Caco-2 (cell line): ENCODE measurements around the gene LRPPRC. TPM values are rescaled to one million over a fixed set of nuclear protein-coding genes. Genes with fewer than 3 reads are reported as not detected.

ENCODE experiments used
- BruUV-seq: library from RNA; stranded (reverse); fragments of 400-500 nt; replicated peaks from 2 replicates; lab custom pipeline; 2021; lab: Mats Ljungman, UMichigan
- CTCF ChIA-PET: fragments of 300-600 bp; sonication (Branson Sonifier 250); formaldehyde crosslinking; loops from one replicate; lab custom pipeline; 2022; ENCODE audit warnings: antibody characterized with exemption; lab: Charles Lee
- POLR2A ChIA-PET: fragments of 300-600 bp; sonication (Branson Sonifier 250); formaldehyde crosslinking; loops from one replicate; lab custom pipeline; 2022; ENCODE audit warnings: antibody characterized with exemption; lab: Charles Lee
- DNase-seq, 2 experiments: peaks; one replicate each; pipeline versions ENCODE4 v3.0.0 to v3.0.0-alpha.2; 2020 to 2022
- H3K27me3 ChIP-seq: replicated peaks from 2 replicates; pipeline ENCODE4 v1.6.0; 2011; ENCODE audit warnings: low read length; ENCODE audit not compliant: control insufficient read depth, insufficient read depth
- H3K36me3 ChIP-seq: 2 replicates; pipeline ENCODE4 v1.5.1; 2011; ENCODE audit warnings: low read length; ENCODE audit not compliant: control insufficient read depth, insufficient read depth
- H3K4me1 ChIP-seq: fragments of 250-450 bp; sonication (Bioruptor Pico); 2 replicates; pipeline ENCODE4 v1.5.1; 2020; ENCODE audit warnings: mild to moderate bottlenecking
- H3K4me3 ChIP-seq: 2 replicates; pipeline ENCODE4 v1.5.1; 2011; ENCODE audit warnings: low read depth, mild to moderate bottlenecking, control low read depth, low read length
- H3K9me3 ChIP-seq: fragments of 250-450 bp; sonication (Bioruptor Pico); 2 replicates; pipeline ENCODE4 v1.5.1; 2020; ENCODE audit warnings: mild to moderate bottlenecking, moderate library complexity
- H3K27ac Mint-ChIP-seq: one replicate; pipeline ENCODE4 v1.8.0; 2022; ENCODE audit warnings: mixed read lengths; ENCODE audit not compliant: unreplicated experiment
- H3K27me3 Mint-ChIP-seq: one replicate; pipeline ENCODE4 v1.8.0; 2022; ENCODE audit warnings: mixed read lengths; ENCODE audit not compliant: insufficient read depth, unreplicated experiment
- H3K36me3 Mint-ChIP-seq: one replicate; pipeline ENCODE4 v1.8.0; 2022; ENCODE audit warnings: mild to moderate bottlenecking, mixed read lengths; ENCODE audit not compliant: insufficient read depth, unreplicated experiment
- H3K4me1 Mint-ChIP-seq: one replicate; pipeline ENCODE4 v1.8.0; 2022; ENCODE audit warnings: low read depth, mixed read lengths; ENCODE audit not compliant: unreplicated experiment
- H3K4me3 Mint-ChIP-seq: one replicate; pipeline ENCODE4 v1.8.0; 2022; ENCODE audit warnings: mild to moderate bottlenecking, moderate library complexity, mixed read lengths; ENCODE audit not compliant: unreplicated experiment
- H3K9me3 Mint-ChIP-seq: one replicate; pipeline ENCODE4 v1.8.0; 2022; ENCODE audit warnings: mixed read lengths; ENCODE audit not compliant: unreplicated experiment
- CTCF ChIP-seq, 2 experiments: fragments of 200-600 bp in 1 of 2; IDR thresholded peaks; 1 replicate in 1 of 2; 2 replicates in 1 of 2; pipeline versions ENCODE4 v1.5.1 to v1.8.0; 2011 to 2022; ENCODE audit warnings: antibody characterized with exemption in 1 of 2, control low read depth in 1 of 2, inconsistent platforms in 1 of 2, low read depth in 1 of 2, low read length in 1 of 2, mild to moderate bottlenecking in 1 of 2, moderate library complexity in 1 of 2; ENCODE audit not compliant: insufficient read depth in 1 of 2, severe bottlenecking in 1 of 2, unreplicated experiment in 1 of 2
- intact Hi-C: fragments of 100-400 bp; cut with micrococcal nuclease; formaldehyde crosslinking; loops from one replicate; pipeline ENCODE4 v1.10.0; 2022; ENCODE audit not compliant: unreplicated experiment
- total RNA-seq: library from RNA; stranded (reverse); gene quantifications from 2 replicates; pipeline ENCODE4 v1.2.3, GENCODE V29; 2022

LRPPRC gene
- total RNA-seq, 1 experiment from 2014 or later = 242 TPM

- Histone ChIP-seq H3K4me1 (no peaks in the 10 kb centered on the region), H3K4me3 (no peak overlapping the region), H3K27me3 (no peaks in the 10 kb centered on the region), H3K36me3 (peaks cover 1% of the 10 kb centered on the region), H3K9me3 (no peaks in the 10 kb centered on the region)
- H3K27ac Mint-ChIP-seq = no peak overlapping the region
- BruUV-seq = no TSS peak
- H3K27me3 Mint-ChIP-seq = no peaks in the 10 kb centered on the region
- H3K36me3 Mint-ChIP-seq = peaks cover 81% of the 10 kb centered on the region
- CTCF ChIA-PET = no interaction called here
- H3K9me3 Mint-ChIP-seq = no peaks in the 10 kb centered on the region
- intact Hi-C loops = loop anchor here (2.0 kb wide), 1 partner anchor 21 kb away; no protein-coding TSS in a partner anchor
- no peaks in the 10 kb centered on the region for H3K4me1 Mint-ChIP-seq
- H3K4me3 Mint-ChIP-seq = no peak overlapping the region
- no peak for TF ChIP-seq CTCF (IDR thresholded peaks at IDR 0.05; ENCODE audit: insufficient read depth in 1 of 2, low read depth in 1 of 2, low read length in 1 of 2, severe bottlenecking in 1 of 2, unreplicated experiment in 1 of 2)
- POLR2A ChIA-PET = no interaction called here
- DNase-seq = no peak
Measured at GRCh38 chr2:43899589-43899988, 96.2 kb downstream of the LRPPRC start.

GRCh38 chr2:43898838-43899346, 96.9 kb downstream of the LRPPRC start:
- no peak overlapping the region for H3K4me3 ChIP-seq
- H3K4me1 ChIP-seq = no peaks in the 10 kb centered on the region
- H3K4me3 Mint-ChIP-seq = no peak overlapping the region
- intact Hi-C loops = loop anchor here (2.0 kb wide), 1 partner anchor 20 kb away; no protein-coding TSS in a partner anchor
- no peak overlapping the region for H3K27ac Mint-ChIP-seq
- ChIA-PET POLR2A (no interaction called here), CTCF (no interaction called here)
- peaks cover 77% of the 10 kb centered on the region for H3K36me3 Mint-ChIP-seq
- H3K9me3 Mint-ChIP-seq = no peaks in the 10 kb centered on the region
- H3K4me1 Mint-ChIP-seq = no peaks in the 10 kb centered on the region
- no peak for TF ChIP-seq CTCF (IDR thresholded peaks at IDR 0.05; ENCODE audit: insufficient read depth in 1 of 2, low read depth in 1 of 2, low read length in 1 of 2, severe bottlenecking in 1 of 2, unreplicated experiment in 1 of 2)
- BruUV-seq = no TSS peak
- no peak for DNase-seq
- H3K27me3 Mint-ChIP-seq = no peaks in the 10 kb centered on the region
- H3K9me3 ChIP-seq = no peaks in the 10 kb centered on the region
- H3K36me3 ChIP-seq = peaks cover 1% of the 10 kb centered on the region
- no peaks in the 10 kb centered on the region for H3K27me3 ChIP-seq

GRCh38 chr2:43898134-43898837, 97.5 kb downstream of the LRPPRC start:
- ChIA-PET CTCF (interaction anchor here (1.0 kb wide), 1 partner anchor 21 kb away, joined by 3 read pairs; no protein-coding TSS in a partner anchor), POLR2A (no interaction called here)
- peak in 1 of 2 experiments; percentile 52 for DNase-seq
- Histone ChIP-seq H3K36me3 (peaks cover 1% of the 10 kb centered on the region), H3K4me1 (no peaks in the 10 kb centered on the region), H3K27me3 (no peaks in the 10 kb centered on the region), H3K9me3 (no peaks in the 10 kb centered on the region), H3K4me3 (no peak overlapping the region)
- H3K9me3 Mint-ChIP-seq = no peaks in the 10 kb centered on the region
- BruUV-seq = no TSS peak
- H3K27ac Mint-ChIP-seq = no peak overlapping the region
- no peaks in the 10 kb centered on the region for H3K27me3 Mint-ChIP-seq
- H3K4me3 Mint-ChIP-seq = no peak overlapping the region
- no peaks in the 10 kb centered on the region for H3K4me1 Mint-ChIP-seq
- H3K36me3 Mint-ChIP-seq = peaks cover 78% of the 10 kb centered on the region
- TF ChIP-seq CTCF (IDR thresholded peaks at IDR 0.05; ENCODE audit: insufficient read depth in 1 of 2, low read depth in 1 of 2, low read length in 1 of 2, severe bottlenecking in 1 of 2, unreplicated experiment in 1 of 2) = peak; percentile 12 to 47
- intact Hi-C loops = loop anchor here (2.0 kb wide), 1 partner anchor 19 kb away; no protein-coding TSS in a partner anchor
